Skeletal muscle tissue (tissue), 4 donors: ENCODE data around the gene NCAM1. TPM values are rescaled to one million over a fixed set of nuclear protein-coding genes. Genes with fewer than 3 reads are reported as not detected.

Experiments
- H3K27ac ChIP-seq: one replicate; pipeline ENCODE4 v1.7.0; 2013; ENCODE audit warnings: mild to moderate bottlenecking, low read depth, low read length, inconsistent platforms
- H3K27me3 ChIP-seq, 3 donors: one replicate each; pipeline ENCODE4 v1.7.0; 2013; ENCODE audit warnings: low read length in 3 of 3; ENCODE audit not compliant: control insufficient read depth in 3 of 3, insufficient read depth in 3 of 3
- H3K36me3 ChIP-seq, 3 donors: one replicate each; pipeline ENCODE4 v1.7.0; 2013; ENCODE audit warnings: low read length in 3 of 3; ENCODE audit not compliant: control insufficient read depth in 3 of 3, insufficient read depth in 3 of 3
- H3K4me1 ChIP-seq, 3 donors: one replicate each; pipeline ENCODE4 v1.7.0; 2013; ENCODE audit warnings: low read length in 3 of 3, mild to moderate bottlenecking in 3 of 3; ENCODE audit not compliant: control insufficient read depth in 3 of 3, insufficient read depth in 3 of 3
- H3K4me3 ChIP-seq, 3 donors: one replicate each; pipeline ENCODE4 v1.7.0; 2013; ENCODE audit warnings: low read length in 3 of 3
- H3K9ac ChIP-seq, 3 donors: one replicate each; pipeline ENCODE4 v1.7.0; 2013; ENCODE audit warnings: low read length in 3 of 3, mild to moderate bottlenecking in 3 of 3, moderate library complexity in 2 of 3, low read depth in 1 of 3
- H3K9me3 ChIP-seq, 3 donors: one replicate each; pipeline ENCODE4 v1.7.0; 2013; ENCODE audit warnings: low read length in 3 of 3; ENCODE audit not compliant: control insufficient read depth in 3 of 3
- total RNA-seq: library from RNA; depleted of rRNA; stranded (reverse); fragments of >200 nt; gene quantifications from one replicate; pipeline ENCODE4 v1.2.3, GENCODE V29; 2014
- donor health status: Osteomylitis.

NCAM1 gene
- total RNA-seq, 1 donor from 2014 or later = 63.7 TPM

DNA sequence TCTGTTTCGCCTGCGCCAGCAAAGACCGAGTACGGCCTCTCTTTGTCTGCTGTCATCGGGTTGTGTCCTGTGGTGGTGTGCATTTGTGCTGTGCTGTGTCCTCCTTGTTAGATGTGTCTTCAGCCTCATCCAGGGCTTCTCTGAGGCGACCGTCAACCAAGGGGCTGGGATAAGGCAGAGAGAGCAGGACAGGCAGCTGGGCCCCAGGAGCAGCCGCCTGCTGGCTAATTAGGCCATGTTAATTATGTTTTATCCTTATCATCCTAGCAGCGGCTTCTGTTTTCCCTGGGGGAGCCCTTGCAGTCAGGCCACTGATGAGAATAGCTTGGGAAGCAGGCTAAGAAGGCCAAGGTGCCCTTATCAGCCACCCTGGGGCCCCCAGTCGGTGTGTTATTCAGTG, 312.5 kb downstream of the NCAM1 start:
- H3K4me3 ChIP-seq = no peak overlapping the region
- H3K27ac ChIP-seq = no peak overlapping the region
- no peaks in the 10 kb centered on the region for H3K9me3 ChIP-seq
- no peaks in the 10 kb centered on the region for H3K27me3 ChIP-seq
- no peaks in the 10 kb centered on the region for H3K36me3 ChIP-seq
- no peak overlapping the region for H3K9ac ChIP-seq
- H3K4me1 ChIP-seq = peaks cover 0 to 4% (median 3%) of the 10 kb centered on the region in 3 donors

DNA sequence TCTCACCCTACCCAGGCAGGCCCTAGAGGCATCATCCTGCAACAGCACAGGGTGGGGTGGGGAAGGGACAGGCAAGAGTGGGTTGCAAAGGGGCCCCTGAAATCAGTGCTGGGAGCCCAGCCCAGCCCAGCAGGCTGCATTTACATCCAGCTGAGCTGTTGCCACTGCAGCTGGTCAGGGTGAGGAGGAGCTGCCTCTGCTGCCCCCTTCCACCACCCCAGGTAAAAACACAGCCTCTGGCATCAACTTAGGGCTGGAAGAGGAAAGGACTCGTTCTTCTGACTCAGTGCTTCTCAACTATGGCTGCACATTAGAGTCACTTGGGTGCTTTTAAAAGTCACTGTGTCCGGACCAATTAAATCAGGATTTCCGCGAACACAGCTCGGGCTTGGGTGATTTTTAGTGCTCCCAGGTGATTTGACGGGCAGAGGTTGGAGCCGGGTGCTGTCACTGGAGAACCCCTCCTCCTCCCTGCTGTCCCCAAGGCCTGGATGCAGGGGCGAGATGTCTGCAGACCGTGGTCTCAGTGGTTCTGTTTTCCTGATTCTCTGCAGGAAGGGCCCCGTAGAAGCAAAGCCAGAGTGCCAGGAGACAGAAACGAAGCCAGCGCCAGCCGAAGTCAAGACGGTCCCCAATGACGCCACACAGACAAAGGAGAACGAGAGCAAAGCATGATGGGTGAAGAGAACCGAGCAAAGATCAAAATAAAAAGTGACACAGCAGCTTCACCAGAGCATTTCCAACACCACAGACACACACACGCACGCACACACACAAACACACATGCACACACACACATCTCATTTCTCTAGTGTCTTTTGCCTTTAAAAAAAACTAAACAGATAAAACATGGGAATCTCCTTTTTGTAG, 313.7 kb downstream of the NCAM1 start:
- H3K4me3 ChIP-seq = no peak overlapping the region
- no peak overlapping the region for H3K27ac ChIP-seq

DNA sequence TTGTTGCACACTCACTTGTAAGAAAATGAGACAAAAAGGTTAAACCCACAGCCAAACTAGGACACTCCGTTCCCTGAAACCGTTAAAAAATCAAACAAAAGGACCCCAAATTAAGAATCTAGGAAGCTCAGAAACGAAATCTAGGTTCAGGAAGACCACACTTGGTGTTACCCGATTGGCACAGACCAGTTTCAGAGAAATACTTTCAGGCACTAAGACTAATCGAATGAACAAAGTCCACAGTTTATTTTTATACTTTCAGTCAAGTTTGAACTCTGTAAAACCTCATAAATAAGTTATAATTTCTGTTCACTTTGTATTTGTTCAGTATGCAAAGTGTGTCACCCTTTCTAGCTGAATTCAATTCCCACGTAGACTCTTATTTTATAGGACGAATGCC, 314.4 kb downstream of the NCAM1 start:
- Histone ChIP-seq H3K9ac (no peak overlapping the region), H3K36me3 (no peaks in the 10 kb centered on the region), H3K27ac (no peak overlapping the region), H3K9me3 (no peaks in the 10 kb centered on the region), H3K27me3 (no peaks in the 10 kb centered on the region), H3K4me1 (peaks cover 0 to 4% (median 3%) of the 10 kb centered on the region in 3 donors), H3K4me3 (no peak overlapping the region)

More for the DNA sequence above, 313.7 kb downstream of the NCAM1 start:
- no peaks in the 10 kb centered on the region for H3K36me3 ChIP-seq
- peak overlapping the region in 1 of 3 donors; percentile 8 for H3K9ac ChIP-seq
- no peaks in the 10 kb centered on the region for H3K27me3 ChIP-seq
- H3K9me3 ChIP-seq = no peaks in the 10 kb centered on the region
- peaks cover 0 to 4% (median 3%) of the 10 kb centered on the region in 3 donors for H3K4me1 ChIP-seq

GRCh38 chr11:113276466-113276865, 315.2 kb downstream of the NCAM1 start:
- Histone ChIP-seq H3K4me3 (no peak overlapping the region), H3K27me3 (peaks cover 0 to 3% (median 0%) of the 10 kb centered on the region in 3 donors), H3K9ac (no peak overlapping the region), H3K27ac (no peak overlapping the region), H3K36me3 (no peaks in the 10 kb centered on the region), H3K4me1 (peaks cover 0 to 4% (median 3%) of the 10 kb centered on the region in 3 donors), H3K9me3 (no peaks in the 10 kb centered on the region)

DNA sequence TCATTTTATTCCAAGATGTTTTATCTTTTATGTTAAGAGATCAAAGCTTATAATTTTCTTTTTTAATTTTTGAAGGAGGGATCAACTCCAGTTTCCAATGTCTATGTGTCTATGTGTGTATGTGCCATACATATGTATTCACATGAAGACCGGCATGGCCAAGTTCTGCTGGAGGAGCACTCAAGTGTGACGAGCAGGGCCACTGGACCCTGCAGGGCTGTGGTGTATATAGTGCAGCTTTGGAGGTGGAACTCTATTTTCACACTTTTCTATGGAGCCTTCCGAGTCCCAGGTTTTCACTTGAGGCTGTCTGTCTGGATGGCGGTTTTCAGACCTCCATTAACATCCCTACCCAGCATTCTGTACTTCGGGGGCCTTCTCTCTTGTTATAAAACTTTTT, 316.7 kb downstream of the NCAM1 start:
- H3K9ac ChIP-seq = no peak overlapping the region
- no peak overlapping the region for H3K27ac ChIP-seq
- H3K4me1 ChIP-seq = no peaks in the 10 kb centered on the region
- no peaks in the 10 kb centered on the region for H3K36me3 ChIP-seq
- no peaks in the 10 kb centered on the region for H3K9me3 ChIP-seq
- peaks cover 0 to 7% (median 0%) of the 10 kb centered on the region in 3 donors for H3K27me3 ChIP-seq
- no peak overlapping the region for H3K4me3 ChIP-seq

GRCh38 chr11:113278481-113278880, 317.3 kb downstream of the NCAM1 start:
- H3K9me3 ChIP-seq = no peaks in the 10 kb centered on the region
- H3K27me3 ChIP-seq = peaks cover 0 to 11% (median under 1%) of the 10 kb centered on the region in 3 donors
- no peaks in the 10 kb centered on the region for H3K36me3 ChIP-seq
- H3K4me1 ChIP-seq = no peaks in the 10 kb centered on the region
- H3K27ac ChIP-seq = no peak overlapping the region
- H3K9ac ChIP-seq = no peak overlapping the region
- no peak overlapping the region for H3K4me3 ChIP-seq

DNA sequence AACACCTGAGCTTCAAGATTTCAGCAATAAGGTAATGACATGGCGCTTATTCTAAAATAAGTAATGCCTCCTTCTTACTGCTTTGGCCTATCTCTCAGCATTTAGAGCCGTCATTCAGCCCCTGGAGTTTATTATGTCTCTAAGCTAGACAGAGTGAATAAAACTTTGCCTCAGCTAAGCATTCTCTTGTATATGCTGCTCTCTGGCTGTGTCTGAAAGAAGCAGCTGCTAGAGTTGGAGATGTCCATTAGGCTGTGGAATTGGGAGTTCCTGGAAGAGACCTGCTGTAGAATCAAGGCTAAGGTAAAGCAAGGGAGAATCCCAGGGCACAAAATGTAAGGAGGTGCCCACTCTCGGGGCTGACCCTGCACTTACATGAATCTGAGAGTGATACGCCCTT, 317.7 kb downstream of the NCAM1 start:
- no peak overlapping the region for H3K27ac ChIP-seq
- H3K9ac ChIP-seq = no peak overlapping the region
- H3K27me3 ChIP-seq = peaks cover 0 to 15% (median 5%) of the 10 kb centered on the region in 3 donors
- no peaks in the 10 kb centered on the region for H3K9me3 ChIP-seq
- H3K4me3 ChIP-seq = no peak overlapping the region
- no peaks in the 10 kb centered on the region for H3K36me3 ChIP-seq
- no peaks in the 10 kb centered on the region for H3K4me1 ChIP-seq

GRCh38 chr11:113279591-113279990, 318.4 kb downstream of the NCAM1 start:
- H3K27me3 ChIP-seq = peaks cover 0 to 16% (median 6%) of the 10 kb centered on the region in 3 donors
- no peaks in the 10 kb centered on the region for H3K36me3 ChIP-seq
- no peak overlapping the region for H3K4me3 ChIP-seq
- no peaks in the 10 kb centered on the region for H3K4me1 ChIP-seq
- no peaks in the 10 kb centered on the region for H3K9me3 ChIP-seq
- H3K9ac ChIP-seq = no peak overlapping the region
- H3K27ac ChIP-seq = no peak overlapping the region

- no peak overlapping the region for H3K4me3 ChIP-seq
- no peaks in the 10 kb centered on the region for H3K4me1 ChIP-seq
- no peak overlapping the region for H3K27ac ChIP-seq
- no peak overlapping the region for H3K9ac ChIP-seq
- peaks cover 0 to 19% (median 6%) of the 10 kb centered on the region in 3 donors for H3K27me3 ChIP-seq
- H3K36me3 ChIP-seq = no peaks in the 10 kb centered on the region
- no peaks in the 10 kb centered on the region for H3K9me3 ChIP-seq
Measured at GRCh38 chr11:113281052-113281725, 320.0 kb downstream of the NCAM1 start.

DNA sequence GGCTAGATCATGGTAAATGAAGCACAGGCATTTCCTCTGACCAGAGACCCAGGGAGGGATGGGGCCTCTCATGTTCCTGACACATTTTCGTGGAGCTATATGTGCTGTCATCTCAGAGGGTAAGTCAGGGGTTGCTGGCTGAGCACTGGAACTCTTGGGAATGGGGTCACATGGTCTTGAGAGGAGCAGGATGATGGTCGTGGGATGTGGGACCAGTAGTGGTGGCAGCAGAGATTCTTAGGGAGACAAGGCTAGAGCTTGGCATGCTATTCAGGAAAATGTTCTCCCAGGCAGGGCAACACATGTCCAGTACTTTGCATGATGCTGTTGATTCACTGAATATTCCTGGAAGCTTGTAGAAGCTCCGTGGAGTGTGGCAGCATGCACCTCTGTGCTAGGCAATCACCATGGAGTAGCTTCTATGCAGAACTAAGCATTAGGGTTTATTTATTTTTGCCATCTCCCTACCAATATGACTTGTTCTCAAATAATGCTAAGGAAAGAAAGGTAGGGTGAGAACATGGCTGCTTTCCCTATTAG, 321.7 kb downstream of the NCAM1 start:
- Histone ChIP-seq H3K27me3 (peaks cover 0 to 27% (median 6%) of the 10 kb centered on the region in 3 donors), H3K9ac (no peak overlapping the region), H3K27ac (no peak overlapping the region), H3K4me3 (no peak overlapping the region), H3K36me3 (no peaks in the 10 kb centered on the region), H3K9me3 (no peaks in the 10 kb centered on the region), H3K4me1 (no peaks in the 10 kb centered on the region)
